Pancreas (tissue), 10 donors: Measurements from ENCODE around the gene NEK7. TPM values are rescaled to one million over a fixed set of nuclear protein-coding genes. Genes with fewer than 3 reads are reported as not detected.

Experiments
- ATAC-seq, 4 donors: fragments of 200-7000 bp; cut with Tn5 transposase; one replicate each; pipeline versions ENCODE4 v1.8.0 to v1.9.1; 2020; ENCODE audit warnings: mild to moderate bottlenecking in 4 of 4, moderate library complexity in 4 of 4
- DNase-seq, 6 donors: peaks; one replicate each; pipeline ENCODE4 v3.0.0-alpha.2; 2020
- FAIRE-seq: peaks from 2 replicates; lab custom pipeline; 2012; peaks lifted over from hg19 to GRCh38; lab: Jason Lieb, UNC
- H3K27ac ChIP-seq, 4 donors: fragments of 200-600 bp; sonication (generic); 1 replicate in 3 of 4; 2 replicates in 1 of 4; pipeline versions ENCODE4 v1.5.0 to v1.8.0; 2020
- H3K27me3 ChIP-seq, 4 donors: fragments of 200-600 bp; one replicate each; pipeline ENCODE4 v1.8.0; 2021
- H3K36me3 ChIP-seq, 3 donors: fragments of 200-600 bp; sonication (generic) in 1 of 3; one replicate each; pipeline versions ENCODE4 v1.5.0 to v1.8.0; 2020 to 2021
- H3K4me1 ChIP-seq, 3 donors: fragments of 200-600 bp; one replicate each; pipeline ENCODE4 v1.8.0; 2021
- H3K4me3 ChIP-seq, 4 donors: fragments of 200-600 bp; sonication (generic) in 2 of 4; one replicate each; pipeline versions ENCODE4 v1.5.0 to v1.8.0; 2020 to 2021
- H3K9me3 ChIP-seq, 4 donors: fragments of 200-600 bp; one replicate each; pipeline ENCODE4 v1.8.0; 2021
- WGBS, 2 donors: extraction: QIAGEN DNeasy Blood & Tissue Kit; methylation state at CpG; one replicate each; pipeline ENCODE4 v1.1.7; 2013; 5-methylcytosine and 5-hydroxymethylcytosine counted together
- intact Hi-C, 3 donors: fragments of 100-400 bp; cut with DNase I; formaldehyde crosslinking; loops; one replicate each; pipeline versions ENCODE4 v1.11.1 to v1.14.2; 2022
- polyA plus RNA-seq, 2 donors: library from polyadenylated mRNA; stranded (reverse); fragments of 200-250 nt; gene quantifications; one replicate each; pipeline ENCODE4 v1.2.3, GENCODE V29; 2013
- total RNA-seq, 6 donors: library from RNA; stranded (reverse); fragmentation: NEBNext Ultra II Directional in 4 of 6; extraction: Animal tissue kit (Norgen Biotek cat#: 25700) in 4 of 6; gene quantifications; one replicate each; pipeline versions ENCODE4 v1.2.1 to v1.2.4, GENCODE V29; 2021 to 2023
- TF ChIP-seq, protein P1 (sequence below), 4 donors: fragments of 200-600 bp; sonication (generic) in 3 of 4; IDR thresholded peaks; one replicate each; pipeline versions ENCODE4 v1.5.0 to v1.8.0; 2021; ENCODE audit warnings: antibody characterized with exemption in 4 of 4
- donor health status: healthy with polysubstance abuse.
- donor health status: DM: no; HTN: no; CAD: no; lungs with moderate emphysema.
- donor health status: DM: no; HTN: no; CAD: no.
- donor health status: control.
- donor health status: control.
- donor health status: Bipolar disorder and iron deficiency.
- donor health status: DM: yes; HTN: yes; CAD: no.
- donor health status: DM: no; HTN: no; CAD: no.
- donor health status: DM: no; HTN: no; CAD: no.
- donor health status: DM: yes; HTN: yes; CAD: no.

NEK7 gene
- total and polyA plus RNA-seq, 8 donors: 8.0 to 36.3 (median 20.9) TPM

- no peak for DNase-seq
- no peak for FAIRE-seq
These were observed 84.8 kb downstream of the NEK7 start for GRCh38 chr1:198241553-198241952.

DNA sequence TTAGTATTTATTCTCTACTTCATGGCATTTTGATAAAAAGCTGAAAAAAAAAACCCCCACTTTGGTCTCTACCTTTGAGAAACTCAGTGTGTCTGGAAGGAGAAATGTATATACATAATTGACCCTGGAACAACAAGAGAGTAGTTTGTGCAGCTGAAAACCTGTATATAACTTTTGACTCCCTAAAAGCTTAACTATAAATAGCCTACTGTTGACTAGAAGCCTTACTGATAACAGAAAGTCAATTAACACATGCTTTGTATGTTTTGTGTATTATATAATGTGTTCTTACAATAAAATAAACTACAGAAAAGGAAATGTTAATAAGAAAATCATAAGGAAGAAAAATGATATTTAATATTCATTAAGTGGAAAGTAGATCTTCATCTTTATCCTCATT, 88.0 kb downstream of the NEK7 start:
- no peaks in the 10 kb centered on the region for H3K36me3 ChIP-seq
- no peak for FAIRE-seq
- no peaks in the 10 kb centered on the region for H3K27me3 ChIP-seq
- TF ChIP-seq, protein P1, sequence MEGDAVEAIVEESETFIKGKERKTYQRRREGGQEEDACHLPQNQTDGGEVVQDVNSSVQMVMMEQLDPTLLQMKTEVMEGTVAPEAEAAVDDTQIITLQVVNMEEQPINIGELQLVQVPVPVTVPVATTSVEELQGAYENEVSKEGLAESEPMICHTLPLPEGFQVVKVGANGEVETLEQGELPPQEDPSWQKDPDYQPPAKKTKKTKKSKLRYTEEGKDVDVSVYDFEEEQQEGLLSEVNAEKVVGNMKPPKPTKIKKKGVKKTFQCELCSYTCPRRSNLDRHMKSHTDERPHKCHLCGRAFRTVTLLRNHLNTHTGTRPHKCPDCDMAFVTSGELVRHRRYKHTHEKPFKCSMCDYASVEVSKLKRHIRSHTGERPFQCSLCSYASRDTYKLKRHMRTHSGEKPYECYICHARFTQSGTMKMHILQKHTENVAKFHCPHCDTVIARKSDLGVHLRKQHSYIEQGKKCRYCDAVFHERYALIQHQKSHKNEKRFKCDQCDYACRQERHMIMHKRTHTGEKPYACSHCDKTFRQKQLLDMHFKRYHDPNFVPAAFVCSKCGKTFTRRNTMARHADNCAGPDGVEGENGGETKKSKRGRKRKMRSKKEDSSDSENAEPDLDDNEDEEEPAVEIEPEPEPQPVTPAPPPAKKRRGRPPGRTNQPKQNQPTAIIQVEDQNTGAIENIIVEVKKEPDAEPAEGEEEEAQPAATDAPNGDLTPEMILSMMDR (IDR thresholded peaks at IDR 0.05): no peak
- peaks cover 0 to 11% (median 11%) of the 10 kb centered on the region in 3 donors for H3K4me1 ChIP-seq
- intact Hi-C loops: no loop called here
- peak overlapping the region in 1 of 4 donors; percentile 22 for H3K27ac ChIP-seq
- no peaks in the 10 kb centered on the region for H3K9me3 ChIP-seq
- DNase-seq: no peak
- H3K4me3 ChIP-seq: no peak overlapping the region
- ATAC-seq: peak in 2 of 4 donors; percentile 25 to 74

More at GRCh38 chr1:198241553-198241952, 84.8 kb downstream of the NEK7 start:
- Histone ChIP-seq H3K4me1 (peaks cover 0 to 11% (median 11%) of the 10 kb centered on the region in 3 donors), H3K4me3 (no peak overlapping the region), H3K36me3 (no peaks in the 10 kb centered on the region), H3K9me3 (no peaks in the 10 kb centered on the region), H3K27ac (no peak overlapping the region), H3K27me3 (no peaks in the 10 kb centered on the region)
- intact Hi-C loops: no loop called here
- 94 to 95% methylated on average over 2 of the region's 2 CpGs for WGBS, 2 donors
- TF ChIP-seq, protein P1 (IDR thresholded peaks at IDR 0.05): no peak
- no peak for ATAC-seq

DNA sequence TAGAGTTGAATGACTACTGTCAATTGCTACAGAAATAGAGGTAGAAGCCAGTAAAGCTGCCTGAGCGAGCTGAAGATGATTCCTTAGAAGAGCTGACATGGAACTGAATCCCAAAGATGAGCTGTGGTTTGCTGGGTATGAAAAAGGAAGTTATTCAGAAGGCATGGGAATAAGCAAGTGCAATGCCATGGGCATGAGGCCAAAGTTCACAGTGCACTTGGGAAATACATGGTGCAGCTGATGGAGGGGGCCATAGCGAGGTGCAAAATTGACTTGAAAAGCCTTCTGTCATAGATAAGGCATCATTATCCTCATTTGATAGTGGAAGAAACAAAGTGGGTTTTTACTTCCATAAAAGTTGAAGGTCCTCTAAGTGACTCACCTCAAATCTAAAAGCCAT, 88.6 kb downstream of the NEK7 start:
- Histone ChIP-seq H3K27me3 (no peaks in the 10 kb centered on the region), H3K9me3 (no peaks in the 10 kb centered on the region), H3K4me3 (no peak overlapping the region), H3K4me1 (peaks cover 0 to 11% (median 11%) of the 10 kb centered on the region in 3 donors), H3K27ac (no peak overlapping the region), H3K36me3 (no peaks in the 10 kb centered on the region)
- no peak for FAIRE-seq
- WGBS, 2 donors: 72 to 74% methylated on average over 2 of the region's 2 CpGs
- TF ChIP-seq, protein P1 (IDR thresholded peaks at IDR 0.05): no peak
- peak in 3 of 4 donors; percentile 44 to 68 (median 62) for ATAC-seq
- DNase-seq: peak in 3 of 6 donors; percentile 3 to 22 (median 21)
- intact Hi-C loops: no loop called here

- TF ChIP-seq, protein P1 (IDR thresholded peaks at IDR 0.05): no peak
- Histone ChIP-seq H3K9me3 (no peaks in the 10 kb centered on the region), H3K36me3 (no peaks in the 10 kb centered on the region), H3K27ac (no peak overlapping the region), H3K27me3 (no peaks in the 10 kb centered on the region), H3K4me1 (peaks cover 0 to 11% (median 11%) of the 10 kb centered on the region in 3 donors), H3K4me3 (no peak overlapping the region)
- intact Hi-C loops: no loop called here
- WGBS, 2 donors: 97 to 100% methylated on average over 7 of the region's 7 CpGs
- FAIRE-seq (no peak), DNase-seq (no peak), ATAC-seq (no peak)
These were observed 89.5 kb downstream of the NEK7 start for GRCh38 chr1:198246337-198246736.

DNA sequence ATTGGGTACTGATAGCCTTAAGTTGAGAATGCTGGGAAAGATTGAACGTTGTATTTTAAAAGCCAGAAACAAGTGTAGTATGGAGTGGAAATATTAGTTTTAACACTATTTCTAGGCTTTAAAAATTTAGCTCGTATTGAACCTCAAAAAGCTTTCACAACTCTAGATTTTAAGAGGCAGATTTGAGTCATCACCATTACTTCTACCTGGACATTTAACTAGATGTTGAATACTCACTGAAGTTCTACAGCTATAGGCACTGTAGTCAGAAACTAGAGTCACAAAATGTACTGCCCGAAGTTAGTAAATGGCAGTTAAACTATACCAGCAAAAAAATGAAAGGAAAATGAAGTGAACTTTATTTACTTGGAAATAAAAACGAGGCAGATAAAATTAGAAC, 96.5 kb downstream of the NEK7 start:
- H3K27ac ChIP-seq: no peak overlapping the region
- ATAC-seq (no peak), DNase-seq (no peak), FAIRE-seq (no peak)
- H3K4me1 ChIP-seq: no peaks in the 10 kb centered on the region
- no peaks in the 10 kb centered on the region for H3K27me3 ChIP-seq
- TF ChIP-seq, protein P1 (IDR thresholded peaks at IDR 0.05): no peak
- no peak overlapping the region for H3K4me3 ChIP-seq
- no peaks in the 10 kb centered on the region for H3K9me3 ChIP-seq
- 72 to 75% methylated on average over 4 of the region's 4 CpGs for WGBS, 2 donors
- intact Hi-C loops: no loop called here
- no peaks in the 10 kb centered on the region for H3K36me3 ChIP-seq
